ENCODE data around the gene OLR1. TPM values are rescaled to one million over a fixed set of nuclear protein-coding genes. Genes with fewer than 3 reads are reported as not detected.

The OLR1 gene
- total and polyA plus RNA-seq, 2 of the 4 experiments (the other 2 are of a cell fraction) = 3.2 to 4.1 TPM

DNA sequence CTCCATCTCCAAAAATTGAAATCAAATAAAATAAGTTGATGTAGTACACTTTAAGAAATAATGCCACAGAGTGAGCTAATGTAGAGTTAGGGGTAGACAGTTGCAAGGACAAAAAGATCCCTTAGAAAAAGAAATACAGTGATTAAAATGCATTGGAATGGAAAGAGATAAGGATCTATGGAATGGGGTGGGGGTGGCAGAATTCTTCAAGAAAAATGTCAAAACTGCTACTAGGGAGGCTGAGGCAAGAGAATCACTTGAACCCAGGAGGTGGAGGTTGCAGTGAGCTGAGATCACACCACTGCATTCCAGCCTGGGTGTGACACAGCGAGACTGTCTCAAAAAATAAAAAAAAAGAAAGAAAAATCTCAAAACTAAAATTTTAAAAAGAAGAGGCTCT, 6.5 kb downstream of the OLR1 start:
- peaks cover 7% of the 10 kb centered on the region; the same call in 1 of the 2 replicates for H3K4me1 ChIP-seq (ENCODE audit: control insufficient read depth, insufficient read depth, low read length)
- no peak overlapping the region for H2AFZ ChIP-seq (replicated peaks; ENCODE audit: low read length, poor library complexity)
- no peak overlapping the region for H3K56ac ChIP-seq (ENCODE audit: extremely low read depth, insufficient read depth, low read length)

More for the DNA sequence above, 6.5 kb downstream of the OLR1 start:
- Histone ChIP-seq H3K4me2 (ENCODE audit: low read depth, low read length) (no peak overlapping the region), H3K23ac (ENCODE audit: low read depth, low read length) (no peak overlapping the region), H3K9me3 (ENCODE audit: control insufficient read depth, insufficient read depth, low read length) (no peaks in the 10 kb centered on the region), H3K79me1 (ENCODE audit: low read depth in 1 of 2, low read length in 2 of 2) (0 out of 4 replicates have a peak, but pooled peaks cover 0 to 4% of the 10 kb centered on the region in 2 experiments), H4K20me1 (ENCODE audit: insufficient read depth, low read length) (no peaks in the 10 kb centered on the region), H3K4ac (ENCODE audit: low read depth, low read length) (no peak overlapping the region), H4K91ac (ENCODE audit: insufficient read depth, low read depth, low read length) (no peak overlapping the region), H3K18ac (ENCODE audit: low read depth, low read length) (no peak overlapping the region), H4K8ac (ENCODE audit: low read depth in 2 of 2, low read length in 2 of 2) (no peak overlapping the region), H3K14ac (replicated peaks; ENCODE audit: low read depth, low read length) (no peak overlapping the region), H3K9ac (ENCODE audit: low read depth, low read length) (no peak overlapping the region), H2BK20ac (ENCODE audit: low read depth, low read length) (peak overlapping the region; percentile 38; the same call in 1 of the 2 replicates), H3K27ac (ENCODE audit: insufficient read depth, low read length) (no peak overlapping the region), H2AK5ac (ENCODE audit: low read depth, low read length) (no peak overlapping the region), H2BK5ac (ENCODE audit: low read depth, low read length, poor library complexity, severe bottlenecking) (no peak overlapping the region), H2BK15ac (ENCODE audit: low read depth, low read length) (no peak overlapping the region; the same call in 2 of the 3 replicates), H3K36me3 (ENCODE audit: control insufficient read depth, insufficient read depth, low read length) (no peaks in the 10 kb centered on the region), H3K4me3 (ENCODE audit: insufficient read depth, low read depth, low read length) (no peak overlapping the region), H4K5ac (ENCODE audit: low read depth, low read length) (no peak overlapping the region), H2AK9ac (replicated peaks; ENCODE audit: low read depth, low read length, poor library complexity) (no peak overlapping the region), H2BK120ac (ENCODE audit: low read depth, low read length) (peak overlapping the region; percentile 52), H3K9me1 (ENCODE audit: insufficient read depth, low read length) (no peaks in the 10 kb centered on the region), H3K27me3 (ENCODE audit: control insufficient read depth, insufficient read depth, low read length) (no peaks in the 10 kb centered on the region)
- no CpG with 5 or more reads among the region's 1 CpG for WGBS, 2 experiments (ENCODE audit: extremely low coverage in 2 of 2, insufficient read length in 1 of 2)
- in situ Hi-C loops (cut with MboI; ENCODE audit: low sequenced_read_pairs) (no loop called here), intact Hi-C loops (cut with micrococcal nuclease) (no loop called here), dilution Hi-C loops (cut with HindIII; ENCODE audit: low sequenced_read_pairs, unreplicated experiment) (no loop called here)
- POLR2A ChIA-PET (ENCODE audit: unreplicated experiment) = no interaction called here
- TF ChIP-seq RAD21 (IDR thresholded peaks at IDR 0.05; ENCODE audit: low read length) (no peak), MAFK (IDR thresholded peaks at IDR 0.05; ENCODE audit: low read depth, low read length) (no peak), CHD1 (IDR thresholded peaks at IDR 0.05; ENCODE audit: low read depth, low read length) (no peak), RCOR1 (IDR thresholded peaks at IDR 0.05; ENCODE audit: insufficient replicate concordance, low read length) (no peak), SMC3 (IDR thresholded peaks at IDR 0.05; ENCODE audit: low read depth, low read length) (no peak), CEBPB (IDR thresholded peaks at IDR 0.05; ENCODE audit: low read depth, low read length) (no peak), MXI1 (IDR thresholded peaks at IDR 0.05; ENCODE audit: borderline replicate concordance, low read depth, low read length) (no peak), FOS (IDR thresholded peaks at IDR 0.05; ENCODE audit: low read depth, low read length) (no peak), RFX5 (IDR thresholded peaks at IDR 0.05; ENCODE audit: low read depth, low read length) (no peak), NFE2L2 (IDR thresholded peaks at IDR 0.05; ENCODE audit: low read depth, low read length) (no peak), BHLHE40 (IDR thresholded peaks at IDR 0.05; ENCODE audit: low read depth, low read length) (no peak), POLR2A (IDR thresholded peaks at IDR 0.05; ENCODE audit: low read depth, low read length) (no peak), MAZ (IDR thresholded peaks at IDR 0.05; ENCODE audit: borderline replicate concordance, low read depth, low read length) (no peak)
- TF ChIP-seq, protein P1, sequence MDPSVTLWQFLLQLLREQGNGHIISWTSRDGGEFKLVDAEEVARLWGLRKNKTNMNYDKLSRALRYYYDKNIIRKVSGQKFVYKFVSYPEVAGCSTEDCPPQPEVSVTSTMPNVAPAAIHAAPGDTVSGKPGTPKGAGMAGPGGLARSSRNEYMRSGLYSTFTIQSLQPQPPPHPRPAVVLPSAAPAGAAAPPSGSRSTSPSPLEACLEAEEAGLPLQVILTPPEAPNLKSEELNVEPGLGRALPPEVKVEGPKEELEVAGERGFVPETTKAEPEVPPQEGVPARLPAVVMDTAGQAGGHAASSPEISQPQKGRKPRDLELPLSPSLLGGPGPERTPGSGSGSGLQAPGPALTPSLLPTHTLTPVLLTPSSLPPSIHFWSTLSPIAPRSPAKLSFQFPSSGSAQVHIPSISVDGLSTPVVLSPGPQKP (IDR thresholded peaks at IDR 0.05; ENCODE audit: borderline replicate concordance, low read depth, low read length) = no peak
- TF ChIP-seq, protein P2, sequence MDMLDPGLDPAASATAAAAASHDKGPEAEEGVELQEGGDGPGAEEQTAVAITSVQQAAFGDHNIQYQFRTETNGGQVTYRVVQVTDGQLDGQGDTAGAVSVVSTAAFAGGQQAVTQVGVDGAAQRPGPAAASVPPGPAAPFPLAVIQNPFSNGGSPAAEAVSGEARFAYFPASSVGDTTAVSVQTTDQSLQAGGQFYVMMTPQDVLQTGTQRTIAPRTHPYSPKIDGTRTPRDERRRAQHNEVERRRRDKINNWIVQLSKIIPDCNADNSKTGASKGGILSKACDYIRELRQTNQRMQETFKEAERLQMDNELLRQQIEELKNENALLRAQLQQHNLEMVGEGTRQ (IDR thresholded peaks at IDR 0.05; ENCODE audit: low read depth, low read length) = no peak
- TF ChIP-seq, protein P3, sequence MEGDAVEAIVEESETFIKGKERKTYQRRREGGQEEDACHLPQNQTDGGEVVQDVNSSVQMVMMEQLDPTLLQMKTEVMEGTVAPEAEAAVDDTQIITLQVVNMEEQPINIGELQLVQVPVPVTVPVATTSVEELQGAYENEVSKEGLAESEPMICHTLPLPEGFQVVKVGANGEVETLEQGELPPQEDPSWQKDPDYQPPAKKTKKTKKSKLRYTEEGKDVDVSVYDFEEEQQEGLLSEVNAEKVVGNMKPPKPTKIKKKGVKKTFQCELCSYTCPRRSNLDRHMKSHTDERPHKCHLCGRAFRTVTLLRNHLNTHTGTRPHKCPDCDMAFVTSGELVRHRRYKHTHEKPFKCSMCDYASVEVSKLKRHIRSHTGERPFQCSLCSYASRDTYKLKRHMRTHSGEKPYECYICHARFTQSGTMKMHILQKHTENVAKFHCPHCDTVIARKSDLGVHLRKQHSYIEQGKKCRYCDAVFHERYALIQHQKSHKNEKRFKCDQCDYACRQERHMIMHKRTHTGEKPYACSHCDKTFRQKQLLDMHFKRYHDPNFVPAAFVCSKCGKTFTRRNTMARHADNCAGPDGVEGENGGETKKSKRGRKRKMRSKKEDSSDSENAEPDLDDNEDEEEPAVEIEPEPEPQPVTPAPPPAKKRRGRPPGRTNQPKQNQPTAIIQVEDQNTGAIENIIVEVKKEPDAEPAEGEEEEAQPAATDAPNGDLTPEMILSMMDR (conservative IDR thresholded peaks at IDR 0.05; ENCODE audit: low read depth, low read length) = no peak
- no TSS peak for BruUV-seq (replicated peaks)
- no peak for ATAC-seq (ENCODE audit: low read depth)
- DNase-seq = no peak
- CTCF ChIA-PET = no interaction called here

Data from IMR-90 (cell line).